HG02981 (cell line): ENCODE measurements around the gene GPR3.

Source experiments
- ATAC-seq: cut with Tn5 transposase; IDR thresholded peaks from one replicate; pipeline ENCODE4 v1.9.1; 2021; ENCODE audit warnings: mild to moderate bottlenecking, moderate library complexity; ENCODE audit not compliant: unreplicated experiment

The GPR3 gene

GRCh38 chr1:27358038-27358927 is 34.1 kb upstream of the GPR3 start:
- ATAC-seq = no peak

DNA sequence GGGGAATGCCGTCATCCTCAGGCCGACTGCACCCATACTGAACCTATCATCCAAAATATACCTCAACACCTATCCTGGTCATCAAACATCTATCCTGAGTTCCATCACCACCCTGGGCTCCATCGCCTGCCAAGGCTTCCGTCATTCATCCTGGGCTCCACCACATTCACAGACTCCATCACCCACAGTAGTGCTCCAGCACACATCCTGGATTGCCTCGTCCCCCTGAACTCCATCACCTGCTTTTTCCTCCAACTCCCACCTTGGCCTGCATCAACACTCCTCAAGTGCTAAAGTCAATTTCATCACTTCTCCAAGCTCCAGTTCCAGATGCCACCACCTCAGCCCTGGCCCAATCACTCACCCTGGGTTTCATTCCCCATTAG is 33.5 kb upstream of the GPR3 start:
- ATAC-seq = no peak

GRCh38 chr1:27359822-27360158 is 32.6 kb upstream of the GPR3 start:
- ATAC-seq = no peak

- no peak for ATAC-seq
These were observed 32.0 kb upstream of the GPR3 start for GRCh38 chr1:27360159-27361043.

DNA sequence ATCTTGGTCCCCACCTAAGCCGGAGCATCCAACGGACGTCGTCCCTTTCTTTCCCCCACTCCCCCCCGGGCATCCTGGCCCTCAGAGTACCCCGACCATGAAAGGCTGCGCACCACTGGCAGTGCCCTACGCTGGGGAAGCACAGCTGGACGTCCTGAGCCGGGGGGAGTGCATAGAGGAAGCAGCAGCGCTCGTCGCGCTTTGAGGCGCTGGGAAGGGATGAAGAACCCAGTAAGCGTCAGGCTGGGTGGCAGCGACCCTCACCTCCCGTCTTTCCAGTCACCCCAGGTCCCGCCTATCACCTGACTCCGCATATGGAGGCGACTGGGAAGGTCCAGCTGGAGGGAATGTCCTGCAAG is 31.4 kb upstream of the GPR3 start:
- no peak for ATAC-seq

DNA sequence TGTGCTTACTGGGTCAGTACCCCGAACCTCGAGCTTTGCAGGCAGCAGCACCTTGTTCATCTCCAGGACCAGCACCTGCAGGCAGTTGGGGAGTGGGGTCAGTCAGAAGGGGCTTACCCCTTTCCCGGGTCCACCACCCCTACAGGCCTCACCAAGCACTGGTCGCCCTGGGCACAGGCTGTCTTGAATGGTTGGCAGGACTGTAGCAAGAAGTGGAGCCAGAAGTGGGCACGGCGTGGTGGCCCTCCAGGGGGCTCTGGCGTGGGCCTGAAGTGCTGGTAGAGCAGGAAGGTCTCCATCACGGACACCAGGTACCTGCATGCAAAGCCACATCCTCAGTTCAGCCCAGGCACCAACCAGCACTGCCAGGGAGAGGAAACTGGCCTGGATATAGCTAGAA is 30.9 kb upstream of the GPR3 start:
- no peak for ATAC-seq

DNA sequence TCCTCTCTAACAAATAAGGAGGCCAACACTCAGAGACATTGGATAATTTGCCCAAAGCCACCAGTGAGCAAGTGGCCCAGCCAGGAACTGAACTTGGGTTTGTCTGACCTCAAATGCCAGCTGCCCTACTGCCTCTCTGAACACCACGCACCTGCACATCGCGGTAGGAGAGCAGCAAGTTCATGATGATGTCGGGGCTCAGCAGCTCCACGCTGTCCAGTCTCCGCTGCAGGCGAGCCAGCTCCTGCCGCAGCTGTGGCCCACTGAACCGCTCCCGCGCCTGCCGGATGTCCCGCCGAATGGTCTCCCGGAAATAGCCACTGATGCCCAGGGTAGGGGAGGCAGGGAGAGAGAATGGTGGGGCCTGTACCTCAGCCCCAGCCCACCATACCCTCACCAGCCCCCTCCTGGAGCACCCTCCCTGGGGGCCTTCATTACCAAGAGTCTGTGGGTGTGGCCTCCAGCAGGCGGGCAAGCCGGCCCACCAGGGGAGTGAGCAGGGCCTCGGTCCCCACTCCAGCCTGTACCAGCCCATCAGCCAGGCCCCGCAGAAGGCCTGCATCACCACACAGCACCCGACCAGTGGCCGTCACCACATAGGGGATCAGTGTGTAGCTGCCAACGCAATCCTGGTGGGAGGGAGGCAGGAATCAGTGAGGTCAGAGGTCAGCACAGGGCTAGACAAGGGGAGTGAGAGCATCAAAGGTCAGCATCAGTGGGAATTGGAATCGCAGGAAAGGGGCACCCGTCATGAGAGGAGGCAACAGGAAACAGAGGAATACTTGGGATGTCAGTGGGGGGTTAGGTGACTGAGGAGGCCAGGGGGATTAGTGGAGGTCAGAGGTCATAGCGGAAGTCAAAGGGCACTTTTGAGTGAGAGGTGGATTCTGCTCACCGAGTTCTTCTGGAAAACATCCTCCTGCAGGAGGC is 28.4 kb upstream of the GPR3 start:
- no peak for ATAC-seq

- peak; percentile 7 for ATAC-seq
These were observed 27.6 kb upstream of the GPR3 start for GRCh38 chr1:27364696-27365371.

DNA sequence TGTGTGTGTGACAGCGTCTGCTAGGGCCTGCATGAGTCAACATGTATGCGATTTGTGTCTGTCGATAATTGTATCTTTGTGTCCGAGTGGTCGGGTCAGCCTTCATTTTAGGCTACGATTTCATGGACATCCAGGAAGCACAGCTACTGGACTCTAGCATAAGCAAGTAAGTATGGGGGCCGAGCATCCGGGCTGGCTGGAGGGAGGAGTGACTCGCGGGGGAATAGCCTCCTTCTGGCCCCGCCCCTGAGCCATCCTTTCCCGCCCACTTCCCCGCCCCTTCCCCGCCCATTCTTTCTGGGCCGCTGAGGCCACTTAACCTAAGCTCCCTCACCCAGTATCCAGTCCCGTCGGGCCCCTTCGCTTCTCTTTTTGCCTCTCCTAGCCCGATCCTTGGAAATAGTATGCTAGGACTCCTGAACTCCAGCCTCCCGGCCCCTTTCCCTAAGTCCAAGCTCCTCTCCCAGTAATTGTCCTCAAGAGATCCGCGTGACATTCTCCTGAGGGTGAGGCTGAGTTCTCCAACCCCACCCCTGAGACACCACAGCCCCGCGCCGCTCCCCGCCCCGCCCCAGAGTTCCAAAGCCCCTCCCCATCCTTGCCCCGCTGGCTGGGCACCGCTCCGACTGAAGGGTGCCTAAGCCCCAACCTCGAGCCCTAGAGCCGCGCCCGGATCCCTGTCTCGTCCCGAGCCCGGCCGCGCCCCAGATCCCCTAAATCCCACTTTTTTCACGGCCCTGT is 26.9 kb upstream of the GPR3 start:
- peak; percentile 42 for ATAC-seq

DNA sequence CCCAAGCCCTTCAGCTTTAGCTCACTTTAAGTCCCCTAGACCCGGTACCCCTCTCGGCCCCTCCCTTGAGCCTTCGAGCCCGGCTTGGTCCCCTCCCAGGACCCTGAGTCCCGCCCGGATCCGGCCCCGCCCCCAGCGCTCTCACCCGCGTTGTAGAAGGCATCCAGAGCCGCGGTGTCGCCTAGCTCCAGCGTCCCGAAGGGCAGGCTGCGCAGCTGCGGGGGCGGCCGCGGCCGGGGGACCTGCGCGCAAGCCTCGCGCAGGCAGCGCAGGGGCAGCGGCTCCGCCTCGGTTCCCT is 26.4 kb upstream of the GPR3 start:
- ATAC-seq = peak; percentile 27

- ATAC-seq = peak; percentile 14
These were observed 25.8 kb upstream of the GPR3 start, which contains the start of gene MAP3K6 for GRCh38 chr1:27366411-27367159. Gene MAP3K6 (minus strand): TSS chr1:27366961. CDS start chr1:27366597, 364 bp downstream.

DNA sequence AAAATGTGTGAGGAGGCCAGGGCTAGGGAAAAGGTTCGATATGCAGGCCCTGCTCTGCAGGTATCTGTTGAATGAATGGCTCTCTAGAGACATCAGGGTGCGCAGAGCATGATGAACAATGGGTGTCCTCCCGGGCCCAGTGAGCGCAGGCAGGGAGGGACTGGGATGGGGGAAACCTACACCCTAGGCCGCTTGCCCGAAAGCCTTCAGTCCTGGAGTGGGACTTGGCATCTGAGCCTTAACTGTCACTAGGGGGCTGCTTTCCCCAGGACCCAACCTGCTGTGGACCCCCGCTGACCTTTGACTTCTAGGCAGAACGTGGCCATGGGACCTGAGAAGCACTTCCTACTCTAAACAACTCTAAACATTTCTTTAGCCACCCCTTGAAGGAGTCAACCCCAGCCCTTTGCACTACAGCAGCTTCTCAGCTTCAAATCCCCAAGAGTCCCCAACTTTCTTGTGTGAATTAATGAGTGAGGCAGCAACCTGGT is 25.2 kb upstream of the GPR3 start:
- no peak for ATAC-seq

GRCh38 chr1:27368869-27369582 is 23.4 kb upstream of the GPR3 start:
- ATAC-seq = no peak

DNA sequence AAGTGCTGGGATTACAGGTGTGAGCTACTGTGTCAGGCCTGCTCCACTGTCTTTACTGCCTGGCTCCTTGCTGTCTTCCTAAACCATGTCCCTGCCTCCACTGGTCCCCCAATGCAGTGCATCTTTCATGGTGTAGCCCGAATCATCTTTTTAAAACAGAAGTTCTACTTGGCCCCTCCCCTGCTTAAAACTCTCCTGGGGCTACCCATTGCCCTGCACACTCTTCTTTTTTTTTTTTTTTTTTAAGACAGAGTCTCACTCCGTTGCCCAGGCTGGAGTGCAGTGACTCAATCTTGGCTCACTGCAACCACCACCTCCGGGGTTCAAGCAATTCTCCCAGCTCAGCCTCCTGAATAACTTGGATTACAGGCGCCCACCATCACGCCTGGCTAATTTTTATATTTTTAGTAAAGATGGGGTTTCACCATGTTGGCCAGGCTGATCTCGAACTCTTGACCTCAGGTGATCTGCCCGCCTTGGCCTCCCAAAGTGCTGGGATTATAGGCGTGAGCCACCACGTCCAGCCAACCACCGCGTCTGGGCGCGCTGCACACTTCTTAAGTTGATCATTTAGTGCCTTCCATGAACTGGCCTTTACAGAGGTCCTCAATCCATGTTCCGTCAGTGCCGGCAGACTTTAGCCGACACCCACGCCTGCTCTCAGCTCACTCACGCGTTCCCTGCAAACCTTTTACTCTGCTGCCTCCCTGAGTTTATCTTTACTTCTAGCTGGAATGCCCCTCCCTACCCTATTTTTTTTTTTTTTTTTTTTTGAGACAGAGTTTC is 20.2 kb upstream of the GPR3 start:
- no peak for ATAC-seq

- ATAC-seq = no peak
These were observed 19.4 kb upstream of the GPR3 start for GRCh38 chr1:27372808-27373690.

- no peak for ATAC-seq
These were observed 17.9 kb upstream of the GPR3 start, which contains the start of gene FCN3 for GRCh38 chr1:27374362-27375086. Gene FCN3 (minus strand): TSS chr1:27374824. CDS start chr1:27374818, 6 bp downstream.
